ENCODE data around the gene MAP7D2. TPM values are rescaled to one million over a fixed set of nuclear protein-coding genes. Genes with fewer than 3 reads are reported as not detected.

MAP7D2 gene
- polyA plus RNA-seq, 3 donors = 2.7 to 3.5 (median 3.1) TPM

- no peak for DNase-seq (ENCODE audit: low read depth in 3 of 3, low spot score in 2 of 3)
Measured at GRCh38 chrX:20046223-20046622, 70.5 kb downstream of the MAP7D2 start.

DNA sequence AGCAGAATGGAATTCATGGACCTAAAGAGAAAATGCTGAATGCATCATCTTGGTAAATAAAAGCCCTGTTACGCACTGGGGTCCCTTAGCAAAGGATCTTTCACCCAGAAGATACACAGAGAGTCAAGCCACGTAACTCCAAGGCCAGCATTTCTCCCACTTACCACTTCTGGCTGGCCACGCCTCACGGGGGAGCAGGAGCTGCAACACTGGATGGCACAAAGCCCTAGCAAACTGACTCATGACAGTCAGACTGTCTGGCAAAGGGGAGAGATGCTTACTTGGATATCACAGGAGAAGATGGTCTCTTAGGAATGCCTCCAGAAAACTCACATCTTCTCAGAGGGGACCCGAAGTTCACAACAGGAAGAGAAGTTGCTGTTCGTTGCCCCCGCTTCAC is 74.5 kb downstream of the MAP7D2 start:
- DNase-seq (ENCODE audit: low read depth in 3 of 3, low spot score in 2 of 3) = no peak

DNA sequence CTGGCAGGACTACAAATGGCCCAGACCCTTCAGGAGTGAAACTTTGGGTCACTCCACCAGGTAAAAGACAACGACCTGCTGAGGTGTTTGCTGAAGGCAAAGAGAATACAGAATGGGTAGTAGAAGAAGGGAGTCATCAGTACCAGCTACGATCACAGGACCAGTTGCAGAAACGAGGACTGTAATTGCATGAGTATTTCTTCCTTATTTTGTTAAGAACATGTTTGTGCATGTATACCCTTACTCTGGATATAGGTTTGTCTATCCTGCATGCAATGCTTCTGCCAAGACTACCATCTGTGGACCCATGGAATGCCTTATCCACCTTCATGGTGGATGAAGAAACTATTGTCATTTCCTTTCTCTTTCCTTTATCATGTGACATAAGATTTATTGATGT is 77.7 kb downstream of the MAP7D2 start:
- no peak for DNase-seq (ENCODE audit: low read depth in 3 of 3, low spot score in 2 of 3)

DNA sequence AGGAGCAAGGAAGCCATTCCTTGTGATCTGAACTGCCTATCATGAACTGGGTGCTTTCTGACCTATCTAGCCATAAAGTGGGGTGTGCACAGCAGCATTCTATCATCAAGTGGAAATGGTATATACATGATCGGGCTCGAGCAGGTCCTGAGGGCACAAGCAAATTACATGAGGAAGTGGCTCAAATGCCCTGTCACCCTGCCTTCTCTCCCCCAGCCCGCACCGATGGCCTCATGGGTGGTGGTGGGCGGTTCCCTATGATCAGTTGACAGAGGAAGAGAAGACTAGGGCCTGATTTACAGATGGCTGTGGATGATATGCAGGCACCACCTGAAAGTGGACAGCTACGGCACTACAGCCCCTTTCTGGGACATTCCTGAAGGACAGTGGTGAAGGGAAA is 79.5 kb downstream of the MAP7D2 start:
- DNase-seq (ENCODE audit: low read depth in 3 of 3, low spot score in 2 of 3) = no peak

GRCh38 chrX:20032201-20032600 is 84.5 kb downstream of the MAP7D2 start:
- no peak for DNase-seq (ENCODE audit: low read depth in 3 of 3, low spot score in 2 of 3)

- DNase-seq (ENCODE audit: low read depth in 3 of 3, low spot score in 2 of 3) = peak in 1 of 3 donors; percentile 1
Measured at GRCh38 chrX:20029728-20030127, 87.0 kb downstream of the MAP7D2 start.

- DNase-seq (ENCODE audit: low read depth in 3 of 3, low spot score in 2 of 3) = no peak
Measured at GRCh38 chrX:20028588-20028987, 88.1 kb downstream of the MAP7D2 start.

DNA sequence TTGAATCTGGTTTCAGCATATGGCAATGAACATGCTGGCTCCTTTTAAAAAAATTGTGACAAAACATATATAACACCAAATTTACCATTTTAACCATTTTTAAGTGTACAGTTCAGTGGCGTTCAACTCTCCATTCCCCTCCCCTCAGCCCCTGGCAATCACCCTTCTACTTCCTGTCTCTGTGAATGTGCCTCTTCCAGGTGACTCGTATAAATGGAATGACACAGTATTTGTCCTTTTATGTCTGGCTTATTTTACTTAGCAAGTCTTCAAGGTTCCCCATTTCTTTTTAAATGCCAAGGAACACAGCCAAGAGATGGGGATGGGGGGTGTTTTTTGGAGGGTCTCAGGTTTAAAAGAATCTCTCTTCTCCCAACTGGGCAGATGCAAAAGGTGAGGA is 90.4 kb downstream of the MAP7D2 start:
- DNase-seq (ENCODE audit: low read depth in 3 of 3, low spot score in 2 of 3) = no peak

DNA sequence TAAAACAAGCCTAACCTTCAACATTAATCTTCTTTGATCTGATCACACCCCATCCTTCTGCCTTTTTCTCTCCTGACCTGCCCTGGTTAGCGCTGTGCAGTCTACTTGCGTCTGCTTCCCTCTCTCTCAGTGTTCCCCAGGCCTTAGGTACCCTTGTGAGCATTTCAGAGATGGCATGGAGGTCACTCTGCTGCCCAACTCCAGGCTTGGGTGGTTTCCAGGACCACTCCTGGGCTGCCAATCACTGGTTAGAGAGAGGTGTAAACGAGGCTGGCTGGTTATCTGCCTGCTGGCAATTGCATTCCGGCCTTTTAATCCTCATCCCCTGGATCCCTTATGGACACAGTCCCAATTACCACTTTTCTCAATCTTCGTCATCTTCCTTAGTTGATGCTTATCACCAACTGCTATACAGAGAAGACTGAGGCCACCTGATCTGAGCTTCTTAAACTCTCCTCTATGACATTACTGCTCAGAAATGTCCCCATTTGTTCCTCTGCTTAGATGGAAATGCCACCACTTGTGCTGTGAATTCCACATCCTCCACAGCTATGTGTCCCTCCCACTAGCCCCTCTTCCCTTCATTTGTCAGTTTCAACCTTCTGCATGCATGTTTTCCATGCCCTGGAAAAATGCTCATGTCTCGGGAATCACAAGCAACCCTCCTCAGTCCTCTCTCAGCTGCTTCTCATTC is 96.9 kb downstream of the MAP7D2 start:
- no peak for DNase-seq (ENCODE audit: low read depth in 3 of 3, low spot score in 2 of 3)

DNA sequence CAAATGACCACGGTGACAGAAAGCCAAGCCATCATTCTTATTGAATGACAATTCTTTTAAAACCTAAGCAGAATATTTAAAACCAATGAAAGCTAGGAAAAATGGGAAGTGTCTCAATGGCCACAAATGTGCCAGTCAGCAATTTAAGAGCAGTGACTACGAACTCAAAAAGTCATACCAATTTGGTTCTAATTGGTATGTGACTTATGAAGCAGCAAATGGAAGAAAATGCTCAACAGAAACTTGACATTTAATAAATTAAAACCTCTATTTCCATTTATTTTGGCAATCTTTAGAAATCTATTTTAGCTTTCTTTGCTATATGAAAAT is 100.1 kb downstream of the MAP7D2 start:
- DNase-seq (ENCODE audit: low read depth in 3 of 3, low spot score in 2 of 3) = no peak

- DNase-seq (ENCODE audit: low read depth in 3 of 3, low spot score in 2 of 3) = no peak
Measured at GRCh38 chrX:20015945-20016615, 100.6 kb downstream of the MAP7D2 start.

DNA sequence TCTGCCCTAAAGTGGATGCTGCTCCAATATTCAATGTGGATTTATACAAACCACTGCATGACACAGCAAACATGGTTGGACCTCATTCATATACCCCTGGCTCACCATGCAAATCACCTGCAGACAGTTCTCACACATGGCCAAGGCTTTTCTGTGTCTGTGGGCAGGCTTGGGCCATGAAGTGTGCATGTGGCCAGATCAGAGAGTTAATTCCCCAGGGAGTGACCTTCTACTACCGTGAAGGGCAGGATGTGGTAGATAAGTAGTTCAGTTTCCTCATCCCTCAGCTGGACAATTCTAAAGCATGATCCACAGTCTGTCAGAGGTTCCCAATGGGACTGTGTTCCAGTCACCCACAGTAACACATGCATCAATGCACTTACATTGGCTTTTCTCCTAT is 101.3 kb downstream of the MAP7D2 start:
- no peak for DNase-seq (ENCODE audit: low read depth in 3 of 3, low spot score in 2 of 3)

DNA sequence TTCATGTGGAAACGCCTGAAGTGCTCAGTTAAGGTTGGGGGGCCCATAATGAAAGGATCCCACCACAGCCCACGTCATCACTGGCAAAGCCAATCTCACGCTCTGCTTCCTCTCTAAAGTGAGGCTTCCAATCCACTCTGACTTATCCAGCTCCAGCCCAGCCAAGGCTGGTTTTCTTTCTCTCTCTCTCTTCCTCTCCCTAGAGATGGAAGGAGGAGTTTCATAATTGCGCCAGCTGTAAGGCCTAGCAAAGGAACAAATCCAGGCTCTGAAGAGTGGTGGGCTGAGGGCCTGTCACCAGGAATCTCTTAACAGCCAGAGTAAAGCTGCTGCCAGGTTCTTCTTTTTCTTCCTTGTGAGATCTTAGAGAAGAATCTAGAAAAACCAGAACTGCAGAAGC is 105.1 kb downstream of the MAP7D2 start:
- no peak for DNase-seq (ENCODE audit: low read depth in 3 of 3, low spot score in 2 of 3)

GRCh38 chrX:20007962-20008622 is 108.6 kb downstream of the MAP7D2 start:
- DNase-seq (ENCODE audit: low read depth in 3 of 3, low spot score in 2 of 3) = no peak

DNA sequence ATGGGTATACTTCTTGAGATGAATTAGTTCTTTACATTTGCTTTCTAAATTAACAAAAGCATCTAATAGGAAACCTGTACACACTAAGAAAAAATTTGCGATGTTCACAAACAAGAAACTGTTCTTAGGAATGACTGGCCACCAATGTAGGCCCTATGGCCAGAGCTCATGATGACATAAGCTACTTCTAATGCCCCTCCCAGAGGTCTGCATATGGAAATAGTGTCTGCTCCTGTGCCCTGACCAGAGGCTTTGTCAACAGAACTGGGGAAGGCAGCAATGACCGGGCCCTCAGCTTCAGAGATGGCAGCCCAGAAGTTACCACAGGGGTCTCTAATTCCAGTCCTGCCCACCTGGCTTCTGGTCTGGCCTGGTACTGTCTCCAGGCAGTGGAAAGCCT is 110.8 kb downstream of the MAP7D2 start:
- DNase-seq (ENCODE audit: low read depth in 3 of 3, low spot score in 2 of 3) = no peak

DNA sequence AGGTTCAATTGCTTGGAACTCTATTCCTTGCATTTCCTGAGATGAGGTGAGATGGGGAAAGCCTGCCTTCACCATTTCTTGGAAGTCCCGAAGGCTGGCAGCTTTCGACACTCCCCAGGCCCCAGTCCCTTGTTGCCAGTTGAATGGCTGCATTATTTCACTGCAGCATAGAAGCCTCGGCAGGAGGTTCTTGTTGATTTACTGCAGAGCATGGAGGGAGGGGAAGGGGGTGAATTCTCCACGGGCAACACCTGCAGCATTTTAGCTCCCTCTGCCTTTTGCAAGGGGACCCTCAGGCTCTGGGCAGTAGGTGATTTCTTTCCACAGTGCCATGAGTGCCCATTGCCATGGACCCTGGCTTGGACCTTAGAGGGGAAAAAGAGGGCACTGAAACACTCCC is 115.1 kb downstream of the MAP7D2 start:
- DNase-seq (ENCODE audit: low read depth in 3 of 3, low spot score in 2 of 3) = no peak

GRCh38 chrX:19991350-19991718 is 125.4 kb downstream of the MAP7D2 start:
- no peak for DNase-seq (ENCODE audit: low read depth in 3 of 3, low spot score in 2 of 3)

- peak; percentile 38 to 69 (median 62) for DNase-seq (ENCODE audit: low read depth in 3 of 3, low spot score in 2 of 3)
Measured at GRCh38 chrX:19990556-19991349, 126.0 kb downstream of the MAP7D2 start, which contains the start of gene BCLAF3. BCLAF3 (minus strand) TSS chrX:19991061; CDS start chrX:19970264, 20,797 bp downstream.

GRCh38 chrX:19990151-19990555 is 126.6 kb downstream of the MAP7D2 start:
- no peak for DNase-seq (ENCODE audit: low read depth in 3 of 3, low spot score in 2 of 3)

GRCh38 chrX:19987856-19988255 is 128.9 kb downstream of the MAP7D2 start:
- DNase-seq (ENCODE audit: low read depth in 3 of 3, low spot score in 2 of 3) = no peak

GRCh38 chrX:19986531-19986930 is 130.2 kb downstream of the MAP7D2 start:
- no peak for DNase-seq (ENCODE audit: low read depth in 3 of 3, low spot score in 2 of 3)

Data from right renal cortex interstitium (tissue), 3 donors.